H1 (cell line): Measurements from ENCODE around the gene ARPIN. TPM values are rescaled to one million over a fixed set of nuclear protein-coding genes. Genes with fewer than 3 reads are reported as not detected.

Experiments used
- CTCF ChIA-PET: fragments of 300-600 bp; sonication (Branson Sonifier 250); formaldehyde crosslinking; loops from one replicate; lab custom pipeline; 2021; ENCODE audit not compliant: partially characterized antibody; lab: Charles Lee
- POLR2A ChIA-PET: fragments of 300-600 bp; sonication (Branson Sonifier 250); formaldehyde crosslinking; loops from one replicate; lab custom pipeline; 2021; ENCODE audit warnings: inconsistent platforms; ENCODE audit not compliant: partially characterized antibody; lab: Charles Lee
- DNase-seq, 2 experiments: peaks; one replicate each; pipeline versions ENCODE4 v3.0.0 to v3.0.0-alpha.2; 2010 to 2022; ENCODE audit warnings: low spot score in 2 of 2, low read depth in 1 of 2, mixed read lengths in 1 of 2
- FAIRE-seq: peaks from 2 replicates; lab custom pipeline; 2011; peaks lifted over from hg19 to GRCh38; lab: Jason Lieb, UNC
- H2AFZ ChIP-seq: 2 replicates; pipeline ENCODE4 v1.8.1; 2012; ENCODE audit warnings: low read length, inconsistent platforms
- H2AK5ac ChIP-seq: 2 replicates; pipeline ENCODE4 v1.6.1; 2013; ENCODE audit warnings: low read depth, low read length
- H2BK120ac ChIP-seq: replicated peaks from 2 replicates; pipeline ENCODE3; 2013; ENCODE audit warnings: low read depth, low read length, inconsistent platforms
- H2BK12ac ChIP-seq: 2 replicates; pipeline ENCODE4 v1.6.1; 2013; ENCODE audit warnings: low read depth, low read length
- H2BK15ac ChIP-seq: 2 replicates; pipeline ENCODE4 v1.6.1; 2013; ENCODE audit warnings: low read length
- H2BK20ac ChIP-seq: 2 replicates; pipeline ENCODE4 v1.6.1; 2013; ENCODE audit warnings: low read length
- H2BK5ac ChIP-seq: 2 replicates; pipeline ENCODE4 v1.6.1; 2013; ENCODE audit warnings: low read depth, low read length
- H3K14ac ChIP-seq: 2 replicates; pipeline ENCODE4 v1.6.1; 2013; ENCODE audit warnings: inconsistent platforms; ENCODE audit not compliant: insufficient read length
- H3K18ac ChIP-seq: 2 replicates; pipeline ENCODE4 v1.6.1; 2013; ENCODE audit warnings: low read length; ENCODE audit errors: extremely low read depth
- H3K23ac ChIP-seq: 2 replicates; pipeline ENCODE4 v1.6.1; 2013; ENCODE audit warnings: inconsistent platforms; ENCODE audit not compliant: insufficient read length
- H3K23me2 ChIP-seq: 2 replicates; pipeline ENCODE4 v1.6.1; 2013; ENCODE audit warnings: low read depth, low read length
- H3K27ac ChIP-seq: 2 replicates; pipeline ENCODE4 v1.6.1; 2011; ENCODE audit warnings: low read depth, low read length, inconsistent platforms
- H3K27me3 ChIP-seq, 4 experiments: replicated peaks in 1 of 4; 1 replicate in 1 of 4; 2 replicates in 3 of 4; pipeline versions ENCODE4 v1.6.1 to v1.8.1; 2011 to 2013; ENCODE audit warnings: low read length in 3 of 4, mild to moderate bottlenecking in 3 of 4, inconsistent platforms in 2 of 4, mixed read lengths in 2 of 4, moderate library complexity in 1 of 4; ENCODE audit not compliant: control insufficient read depth in 3 of 4, insufficient read depth in 3 of 4; ENCODE audit errors: extremely low read depth in 1 of 4
- H3K36me3 ChIP-seq, 4 experiments: 2 replicates each; pipeline versions ENCODE4 v1.6.1 to v1.8.1; 2011 to 2013; ENCODE audit warnings: mild to moderate bottlenecking in 4 of 4, low read length in 3 of 4, moderate library complexity in 2 of 4, control low read depth in 1 of 4, inconsistent platforms in 1 of 4; ENCODE audit not compliant: insufficient read depth in 4 of 4, control insufficient read depth in 2 of 4
- H3K4ac ChIP-seq: replicated peaks from 2 replicates; pipeline ENCODE3; 2013; ENCODE audit warnings: low read length, low read depth, mixed read lengths, inconsistent platforms; ENCODE audit not compliant: insufficient read length
- H3K4me1 ChIP-seq, 4 experiments: replicated peaks in 1 of 4; 1 replicate in 1 of 4; 2 replicates in 3 of 4; pipeline versions ENCODE4 v1.6.1 to v1.8.1; 2011 to 2013; ENCODE audit warnings: low read length in 3 of 4, inconsistent platforms in 2 of 4, mixed read lengths in 1 of 4; ENCODE audit not compliant: insufficient read depth in 4 of 4, control insufficient read depth in 3 of 4
- H3K4me2 ChIP-seq, 2 experiments: 2 replicates each; pipeline versions ENCODE4 v1.6.1 to v1.8.1; 2011 to 2013; ENCODE audit warnings: low read depth in 2 of 2, low read length in 2 of 2, control low read depth in 1 of 2, inconsistent platforms in 1 of 2, mild to moderate bottlenecking in 1 of 2; ENCODE audit not compliant: insufficient read depth in 1 of 2
- H3K4me3 ChIP-seq, 4 experiments: fragments of 200-600, 300-600 bp in 1 of 4; sonication (generic), shearing (Covaris generic), sonication (Bioruptor Twin) in 1 of 4; 2 replicates each; pipeline versions ENCODE4 v1.5.1 to v1.8.1; 2011 to 2016; ENCODE audit warnings: low read length in 4 of 4, low read depth in 3 of 4, control low read depth in 2 of 4, inconsistent platforms in 2 of 4, mild to moderate bottlenecking in 2 of 4, mixed read lengths in 1 of 4, moderate library complexity in 1 of 4; ENCODE audit not compliant: insufficient read depth in 2 of 4; ENCODE audit errors: extremely low read depth in 1 of 4
- H3K56ac ChIP-seq: replicated peaks from 2 replicates; pipeline ENCODE3; 2013; ENCODE audit warnings: low read depth, mild to moderate bottlenecking, mixed read lengths, low read length, inconsistent platforms; ENCODE audit not compliant: insufficient read length
- H3K79me1 ChIP-seq: 2 replicates; pipeline ENCODE4 v1.6.1; 2013; ENCODE audit warnings: low read depth, low read length, control low read depth
- H3K79me2 ChIP-seq, 2 experiments: 2 replicates each; pipeline versions ENCODE4 v1.6.1 to v1.8.1; 2012 to 2013; ENCODE audit warnings: low read length in 2 of 2, mild to moderate bottlenecking in 2 of 2, inconsistent platforms in 1 of 2; ENCODE audit not compliant: insufficient read depth in 2 of 2, control insufficient read depth in 1 of 2
- H3K9ac ChIP-seq, 4 experiments: replicated peaks in 1 of 4; 1 replicate in 1 of 4; 2 replicates in 3 of 4; pipeline versions ENCODE4 v1.6.1 to v1.8.1; 2011 to 2013; ENCODE audit warnings: low read depth in 3 of 4, low read length in 3 of 4, control low read depth in 2 of 4, mild to moderate bottlenecking in 2 of 4, moderate library complexity in 2 of 4, inconsistent platforms in 1 of 4; ENCODE audit errors: extremely low read depth in 1 of 4
- H3K9me3 ChIP-seq, 2 experiments: 2 replicates each; pipeline versions ENCODE4 v1.6.1 to v1.8.1; 2012 to 2013; ENCODE audit warnings: mild to moderate bottlenecking in 2 of 2, moderate library complexity in 2 of 2, control low read depth in 1 of 2, inconsistent platforms in 1 of 2, low read depth in 1 of 2, low read length in 1 of 2, mixed read lengths in 1 of 2; ENCODE audit not compliant: insufficient read depth in 2 of 2
- H4K20me1 ChIP-seq, 2 experiments: replicated peaks in 1 of 2; 2 replicates each; pipeline versions ENCODE3 to v1.8.1; 2011 to 2013; ENCODE audit warnings: inconsistent platforms in 2 of 2, low read length in 2 of 2, mild to moderate bottlenecking in 1 of 2; ENCODE audit not compliant: insufficient read depth in 2 of 2, control insufficient read depth in 1 of 2
- H4K5ac ChIP-seq: 2 replicates; pipeline ENCODE4 v1.6.1; 2013; ENCODE audit warnings: low read length, low read depth, mixed read lengths, inconsistent platforms; ENCODE audit not compliant: insufficient read length
- H4K8ac ChIP-seq: 2 replicates; pipeline ENCODE4 v1.8.0; 2013; ENCODE audit warnings: mild to moderate bottlenecking, moderate library complexity, low read length, inconsistent platforms; ENCODE audit not compliant: insufficient read depth; ENCODE audit errors: extremely low read depth
- H4K91ac ChIP-seq: replicated peaks from 2 replicates; pipeline ENCODE3; 2013; ENCODE audit warnings: low read length, mixed read lengths, inconsistent platforms; ENCODE audit not compliant: insufficient read length
- CBX5 ChIP-seq: fragments of 300-800, 300-1000 bp; sonication (generic); IDR thresholded peaks from 2 replicates; pipeline ENCODE4 v1.7.1; 2016; ENCODE audit warnings: antibody characterized with exemption, low read length, low read depth
- WGBS, 2 experiments: shearing (Covaris generic) in 1 of 2; methylation state at CpG; one replicate each; pipeline versions ENCODE4 v1.1.6 to v1.1.7; 2013 to 2015; ENCODE audit warnings: low lambda C conversion rate in 2 of 2, mixed read lengths in 2 of 2, inconsistent platforms in 1 of 2, low coverage in 1 of 2, missing lambda C conversion rate in 1 of 2; ENCODE audit not compliant: insufficient replicate concordance in 2 of 2, insufficient coverage in 1 of 2, insufficient read length in 1 of 2; ENCODE audit errors: extremely low coverage in 1 of 2, missing lambda C conversion rate in 1 of 2; 5-methylcytosine and 5-hydroxymethylcytosine counted together
- polyA plus RNA-seq, 7 experiments: library from polyadenylated mRNA; depleted of rRNA in 3 of 7; stranded (reverse) in 5 of 7; unstranded in 2 of 7; fragments of >200 nt in 5 of 7; fragments of 200-250 nt in 2 of 7; gene quantifications; 1 replicate in 5 of 7; 2 replicates in 1 of 7; 4 replicates in 1 of 7; pipeline versions ENCODE4 v1.2.1 to v1.2.3, GENCODE V29; 2011 to 2013; ENCODE audit warnings: missing spikeins in 2 of 7, mixed read lengths in 2 of 7
- total RNA-seq: library from RNA; stranded (reverse); fragmentation: NEBNext Ultra II Directional; extraction: Animal tissue kit (Norgen Biotek cat#: 25700); gene quantifications from 2 replicates; pipeline ENCODE4 v1.2.1, GENCODE V29; 2021

Gene ARPIN
- total and polyA plus RNA-seq, 2 of the 8 experiments (the other 6 are each of a cell fraction or from before 2014, with no cell fraction given) = 3.1 to 3.9 TPM

- POLR2A ChIA-PET = no interaction called here
- no peak overlapping the region for H2BK12ac ChIP-seq
- peaks cover 0 to 26% of the 10 kb centered on the region in 2 experiments; a peak in 2 of 4 replicates for H3K79me2 ChIP-seq
Measured at GRCh38 chr15:89893027-89893426, 19.7 kb downstream of the ARPIN start.

More at GRCh38 chr15:89893027-89893426, 19.7 kb downstream of the ARPIN start:
- peaks cover 0 to 11% (median 8%) of the 10 kb centered on the region in 4 experiments; a peak in 5 of 8 replicates for H3K36me3 ChIP-seq
- no peak overlapping the region for H2BK120ac ChIP-seq
- no peaks in the 10 kb centered on the region; the same call in none of the 2 replicates for H3K79me1 ChIP-seq
- H3K4me3 ChIP-seq = peak overlapping the region; percentile 92 to 99 (median 98)
- no peaks in the 10 kb centered on the region for H3K9me3 ChIP-seq
- H3K9ac ChIP-seq = peak overlapping the region in 3 of 4 experiments; percentile 33 to 93 (median 60); a peak in 4 of 7 replicates
- H3K27me3 ChIP-seq = no peaks in the 10 kb centered on the region
- no peak overlapping the region for H3K27ac ChIP-seq
- H2BK15ac ChIP-seq = no peak overlapping the region
- H3K18ac ChIP-seq = no peak overlapping the region
- H2AK5ac ChIP-seq = no peak overlapping the region
- no peaks in the 10 kb centered on the region; a peak in 2 of 7 replicates for H3K4me1 ChIP-seq
- H4K20me1 ChIP-seq = peaks cover 2% of the 10 kb centered on the region in 2 experiments
- no peak overlapping the region for H3K56ac ChIP-seq
- no peak overlapping the region for H3K4ac ChIP-seq
- no peak overlapping the region for H3K23ac ChIP-seq
- FAIRE-seq = no peak
- no peak overlapping the region for H2BK5ac ChIP-seq
- no peak for DNase-seq
- H3K23me2 ChIP-seq = peaks cover 4% of the 10 kb centered on the region; the same call in 1 of the 2 replicates
- no peak for TF ChIP-seq CBX5
- TF ChIP-seq, all 59 proteins: peak for 0
- H4K5ac ChIP-seq = no peak overlapping the region
- H4K8ac ChIP-seq = no peak overlapping the region
- no peak overlapping the region for H2BK20ac ChIP-seq
- CTCF ChIA-PET = interaction anchor here (0.9 to 1.8 kb wide), 3 partner anchors 13 to 133 kb away, joined by 3 to 9 read pairs (median 3); no protein-coding TSS in a partner anchor
- H4K91ac ChIP-seq = no peak overlapping the region
- no peak overlapping the region for H2AFZ ChIP-seq
- H3K4me2 ChIP-seq = peak overlapping the region; percentile 60 to 73
- WGBS, 2 experiments = 64% methylated on average over 6 of the region's 6 CpGs; no CpG with 5 or more reads in 1 of the 2 experiments
- no peak overlapping the region for H3K14ac ChIP-seq
